Measurements from ENCODE around the gene BCAS3. TPM values are rescaled to one million over a fixed set of nuclear protein-coding genes. Genes with fewer than 3 reads are reported as not detected.
"Not testable (repeated sequence)": the region's sequence is repeated elsewhere in the genome, so short reads cannot be mapped to it uniquely, and the experiment has no call there.

BCAS3 gene
- total RNA-seq, 1 donor from 2014 or later = 22.6 TPM

- peaks cover 22% of the 10 kb centered on the region for H3K4me1 Mint-ChIP-seq (ENCODE audit: low read depth)
- no peak for DNase-seq (ENCODE audit: low spot score)
- TF ChIP-seq CTCF (IDR thresholded peaks at IDR 0.05) = no peak
- H3K27ac Mint-ChIP-seq (ENCODE audit: unreplicated experiment) = no peak overlapping the region
- no peaks in the 10 kb centered on the region for H3K9me3 Mint-ChIP-seq (ENCODE audit: low read depth)
- H3K27me3 Mint-ChIP-seq (ENCODE audit: low read depth) = no peaks in the 10 kb centered on the region
- no peaks in the 10 kb centered on the region for H3K36me3 Mint-ChIP-seq (ENCODE audit: low read depth)
- no peak overlapping the region for H3K4me3 Mint-ChIP-seq (ENCODE audit: unreplicated experiment)
Observed at GRCh38 chr17:61239953-61240352, 562.3 kb downstream of the BCAS3 start.

- no peaks in the 10 kb centered on the region for H3K9me3 Mint-ChIP-seq (ENCODE audit: low read depth)
Observed at GRCh38 chr17:61240851-61241468, 563.3 kb downstream of the BCAS3 start.

GRCh38 chr17:61244988-61245387 is 567.3 kb downstream of the BCAS3 start:
- not testable (repeated sequence) for H3K36me3 Mint-ChIP-seq (ENCODE audit: low read depth); H3K4me3 Mint-ChIP-seq (ENCODE audit: unreplicated experiment); DNase-seq (ENCODE audit: low spot score); H3K27me3 Mint-ChIP-seq (ENCODE audit: low read depth); H3K9me3 Mint-ChIP-seq (ENCODE audit: low read depth); H3K27ac Mint-ChIP-seq (ENCODE audit: unreplicated experiment)
- peaks cover 25% of the 10 kb centered on the region for H3K4me1 Mint-ChIP-seq (ENCODE audit: low read depth)

More at GRCh38 chr17:61240851-61241468, 563.3 kb downstream of the BCAS3 start:
- no peak overlapping the region for H3K27ac Mint-ChIP-seq (ENCODE audit: unreplicated experiment)
- peaks cover 14% of the 10 kb centered on the region for H3K4me1 Mint-ChIP-seq (ENCODE audit: low read depth)
- H3K27me3 Mint-ChIP-seq (ENCODE audit: low read depth) = no peaks in the 10 kb centered on the region
- no peak for DNase-seq (ENCODE audit: low spot score)
- no peaks in the 10 kb centered on the region for H3K36me3 Mint-ChIP-seq (ENCODE audit: low read depth)
- no peak overlapping the region for H3K4me3 Mint-ChIP-seq (ENCODE audit: unreplicated experiment)
- TF ChIP-seq CTCF (IDR thresholded peaks at IDR 0.05) = no peak

- Mint-ChIP-seq H3K27me3 (ENCODE audit: low read depth) (no peaks in the 10 kb centered on the region), H3K4me1 (ENCODE audit: low read depth) (peaks cover 32% of the 10 kb centered on the region), H3K36me3 (ENCODE audit: low read depth) (no peaks in the 10 kb centered on the region), H3K4me3 (ENCODE audit: unreplicated experiment) (no peak overlapping the region), H3K27ac (ENCODE audit: unreplicated experiment) (no peak overlapping the region), H3K9me3 (ENCODE audit: low read depth) (no peaks in the 10 kb centered on the region)
- DNase-seq (ENCODE audit: low spot score) = no peak
- no peak for TF ChIP-seq CTCF (IDR thresholded peaks at IDR 0.05)
Observed at GRCh38 chr17:61245706-61246135, 568.1 kb downstream of the BCAS3 start.

GRCh38 chr17:61247439-61247838 is 569.8 kb downstream of the BCAS3 start:
- Mint-ChIP-seq H3K27ac (ENCODE audit: unreplicated experiment) (no peak overlapping the region), H3K4me3 (ENCODE audit: unreplicated experiment) (no peak overlapping the region), H3K27me3 (ENCODE audit: low read depth) (no peaks in the 10 kb centered on the region), H3K9me3 (ENCODE audit: low read depth) (no peaks in the 10 kb centered on the region), H3K36me3 (ENCODE audit: low read depth) (no peaks in the 10 kb centered on the region), H3K4me1 (ENCODE audit: low read depth) (peaks cover 48% of the 10 kb centered on the region)
- TF ChIP-seq CTCF (IDR thresholded peaks at IDR 0.05) = peak; percentile 30
- DNase-seq (ENCODE audit: low spot score) = no peak

- no peak for DNase-seq (ENCODE audit: low spot score)
- H3K27ac Mint-ChIP-seq (ENCODE audit: unreplicated experiment) = no peak overlapping the region
- H3K27me3 Mint-ChIP-seq (ENCODE audit: low read depth) = no peaks in the 10 kb centered on the region
Observed at GRCh38 chr17:61248399-61248798, 570.7 kb downstream of the BCAS3 start.

More at GRCh38 chr17:61248399-61248798, 570.7 kb downstream of the BCAS3 start:
- TF ChIP-seq CTCF (IDR thresholded peaks at IDR 0.05) = no peak
- no peaks in the 10 kb centered on the region for H3K9me3 Mint-ChIP-seq (ENCODE audit: low read depth)
- H3K36me3 Mint-ChIP-seq (ENCODE audit: low read depth) = no peaks in the 10 kb centered on the region
- H3K4me1 Mint-ChIP-seq (ENCODE audit: low read depth) = peaks cover 53% of the 10 kb centered on the region
- H3K4me3 Mint-ChIP-seq (ENCODE audit: unreplicated experiment) = no peak overlapping the region
